ENCODE results near the gene TAF4.
A peak's percentile ranks its signal among the peaks of the same experiment; 100 is the strongest.

The TAF4 gene

DNA sequence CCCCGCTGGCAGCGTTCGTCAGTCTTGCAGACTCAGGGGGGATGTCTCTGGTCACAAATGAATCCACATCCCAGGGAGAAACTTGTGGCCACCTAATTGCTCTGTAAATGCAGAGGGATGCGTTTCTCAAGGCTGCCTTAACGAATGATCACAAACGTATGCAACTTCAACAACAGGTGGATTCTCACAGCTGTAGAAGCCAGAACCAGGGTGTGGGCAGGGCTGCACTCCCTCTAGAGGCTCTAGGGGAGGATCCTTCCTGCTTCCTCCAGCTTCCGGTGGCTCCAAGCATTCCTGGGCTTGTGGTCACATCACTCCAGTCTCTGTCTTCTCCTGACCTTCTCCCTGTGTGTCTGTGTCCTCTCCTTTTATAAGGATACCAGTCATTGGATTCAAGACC is 3.3 kb upstream of the TAF4 start (continued):
- no peak for TF ChIP-seq ESRRG (CRISPR knock-in tag; IDR thresholded peaks at IDR 0.05)
- TF ChIP-seq ARNTL (CRISPR knock-in tag; IDR thresholded peaks at IDR 0.05; ENCODE audit: borderline replicate concordance, low read depth), result no peak
- no peak for TF ChIP-seq ZNF8 (CRISPR knock-in tag; IDR thresholded peaks at IDR 0.05)
- no peak for TF ChIP-seq ZFP30 (CRISPR knock-in tag; IDR thresholded peaks at IDR 0.05)

GRCh38 chr20:62067547-62068260 is 2.0 kb upstream of the TAF4 start:
- no peak for ATAC-seq
- TF ChIP-seq CSDC2 (CRISPR knock-in tag; IDR thresholded peaks at IDR 0.05), result no peak

- TF ChIP-seq CREB5 (CRISPR knock-in tag; IDR thresholded peaks at IDR 0.05; ENCODE audit: low read depth) (no peak), ZNF8 (CRISPR knock-in tag; IDR thresholded peaks at IDR 0.05) (no peak), PPARA (CRISPR knock-in tag; IDR thresholded peaks at IDR 0.05; ENCODE audit: borderline replicate concordance) (no peak), RARB (CRISPR knock-in tag; IDR thresholded peaks at IDR 0.05) (no peak), TOX (CRISPR knock-in tag; IDR thresholded peaks at IDR 0.05; ENCODE audit: borderline replicate concordance) (no peak), ZNF565 (CRISPR knock-in tag; conservative IDR thresholded peaks at IDR 0.05; ENCODE audit: low read depth) (no peak)
- no peak for ATAC-seq
Observed at GRCh38 chr20:62066983-62067433, 1.3 kb upstream of the TAF4 start.

DNA sequence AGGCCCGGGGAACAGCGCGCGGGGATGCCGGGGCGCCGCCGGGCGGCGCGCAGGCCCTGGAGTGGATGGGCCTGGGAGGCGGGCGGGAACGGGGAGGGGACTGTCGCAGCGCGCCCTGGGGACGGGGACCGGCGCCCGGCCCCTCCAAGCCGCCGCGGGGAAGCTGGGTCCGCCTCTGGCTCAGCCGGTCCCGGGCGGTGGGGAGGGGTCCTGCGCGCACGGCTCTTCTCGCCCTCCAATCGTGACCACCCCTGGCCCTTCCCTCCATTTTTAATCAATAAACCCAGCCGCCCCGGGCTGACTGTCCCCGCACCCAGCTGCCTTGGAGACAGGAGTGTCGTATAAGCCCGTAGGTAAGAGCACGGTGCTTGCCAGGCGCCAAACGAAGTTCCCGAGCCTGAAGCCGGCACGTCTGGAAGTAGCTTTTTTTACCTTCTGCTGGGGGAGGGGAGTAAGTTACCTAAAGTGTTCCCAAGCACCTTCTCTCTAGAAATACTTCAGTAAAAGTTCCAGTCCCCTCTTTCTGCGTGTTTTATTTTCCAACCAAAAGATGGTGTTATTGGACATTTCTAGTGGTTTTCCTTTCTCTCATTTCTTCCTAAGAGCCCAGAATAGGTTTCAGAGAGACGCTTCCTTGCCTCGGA is 780 bp upstream of the TAF4 start:
- peak; percentile 59 for ATAC-seq
- no peak for TF ChIP-seq ISL1 (CRISPR knock-in tag; IDR thresholded peaks at IDR 0.05)
- TF ChIP-seq, protein P1, sequence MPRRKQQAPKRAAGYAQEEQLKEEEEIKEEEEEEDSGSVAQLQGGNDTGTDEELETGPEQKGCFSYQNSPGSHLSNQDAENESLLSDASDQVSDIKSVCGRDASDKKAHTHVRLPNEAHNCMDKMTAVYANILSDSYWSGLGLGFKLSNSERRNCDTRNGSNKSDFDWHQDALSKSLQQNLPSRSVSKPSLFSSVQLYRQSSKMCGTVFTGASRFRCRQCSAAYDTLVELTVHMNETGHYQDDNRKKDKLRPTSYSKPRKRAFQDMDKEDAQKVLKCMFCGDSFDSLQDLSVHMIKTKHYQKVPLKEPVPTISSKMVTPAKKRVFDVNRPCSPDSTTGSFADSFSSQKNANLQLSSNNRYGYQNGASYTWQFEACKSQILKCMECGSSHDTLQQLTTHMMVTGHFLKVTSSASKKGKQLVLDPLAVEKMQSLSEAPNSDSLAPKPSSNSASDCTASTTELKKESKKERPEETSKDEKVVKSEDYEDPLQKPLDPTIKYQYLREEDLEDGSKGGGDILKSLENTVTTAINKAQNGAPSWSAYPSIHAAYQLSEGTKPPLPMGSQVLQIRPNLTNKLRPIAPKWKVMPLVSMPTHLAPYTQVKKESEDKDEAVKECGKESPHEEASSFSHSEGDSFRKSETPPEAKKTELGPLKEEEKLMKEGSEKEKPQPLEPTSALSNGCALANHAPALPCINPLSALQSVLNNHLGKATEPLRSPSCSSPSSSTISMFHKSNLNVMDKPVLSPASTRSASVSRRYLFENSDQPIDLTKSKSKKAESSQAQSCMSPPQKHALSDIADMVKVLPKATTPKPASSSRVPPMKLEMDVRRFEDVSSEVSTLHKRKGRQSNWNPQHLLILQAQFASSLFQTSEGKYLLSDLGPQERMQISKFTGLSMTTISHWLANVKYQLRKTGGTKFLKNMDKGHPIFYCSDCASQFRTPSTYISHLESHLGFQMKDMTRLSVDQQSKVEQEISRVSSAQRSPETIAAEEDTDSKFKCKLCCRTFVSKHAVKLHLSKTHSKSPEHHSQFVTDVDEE (CRISPR knock-in tag; IDR thresholded peaks at IDR 0.05), result no peak
- no peak for TF ChIP-seq ZNF70 (CRISPR knock-in tag; IDR thresholded peaks at IDR 0.05)
- TF ChIP-seq GLIS3 (CRISPR knock-in tag; IDR thresholded peaks at IDR 0.05), result no peak
- no peak for TF ChIP-seq CSRNP3 (CRISPR knock-in tag; IDR thresholded peaks at IDR 0.05)

DNA sequence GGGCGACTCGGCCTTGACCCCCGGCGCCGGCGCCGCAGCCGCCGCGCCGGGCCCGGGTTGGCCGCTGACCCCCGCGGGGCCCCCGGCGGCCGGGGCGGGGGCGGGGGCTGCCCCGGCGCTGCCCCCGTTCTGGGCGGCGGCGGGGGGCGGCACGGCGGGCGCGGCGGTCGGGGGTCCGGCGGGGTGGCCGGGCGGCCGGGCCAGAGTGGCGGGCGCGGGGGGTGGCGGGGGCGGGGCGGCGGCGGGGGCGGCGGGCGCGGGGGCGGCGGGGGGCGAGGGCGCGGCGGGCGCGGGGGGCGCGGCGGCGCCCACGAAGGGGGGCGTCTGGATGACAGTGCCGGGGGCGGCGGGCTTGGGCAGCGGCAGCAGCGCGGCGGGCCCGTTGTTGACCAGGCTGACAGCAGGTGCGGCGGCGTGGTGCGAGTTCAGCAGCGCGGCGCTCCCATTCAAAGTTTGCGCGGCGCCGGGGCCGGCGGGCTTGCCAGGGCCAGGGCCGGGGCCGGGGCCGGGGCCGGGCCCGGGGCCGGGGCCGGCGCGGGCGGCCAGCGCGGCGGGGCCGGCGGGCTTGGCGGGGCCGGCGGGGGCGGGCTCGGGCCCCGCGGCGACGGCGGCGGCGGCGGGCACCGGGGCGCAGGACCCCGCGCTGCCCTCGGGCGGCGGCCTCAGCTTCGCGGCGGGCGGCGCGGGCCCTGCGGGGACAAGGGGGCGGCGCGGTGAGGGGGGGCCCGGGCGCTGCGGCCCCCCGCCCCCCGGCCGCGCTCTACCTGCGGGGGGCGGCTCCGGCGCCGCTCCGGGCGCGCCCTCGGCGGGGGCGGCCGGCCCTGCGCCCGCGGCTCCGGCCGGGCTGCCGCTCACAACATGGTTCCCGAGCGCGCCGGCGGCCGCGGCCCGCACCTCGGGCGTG is 659 bp downstream of the TAF4 start:
- peak; percentile 4; the same call in 1 of the 3 replicates for ATAC-seq
- TF ChIP-seq BACH2 (CRISPR knock-in tag; IDR thresholded peaks at IDR 0.05; ENCODE audit: borderline replicate concordance) (no peak), TOX (CRISPR knock-in tag; IDR thresholded peaks at IDR 0.05; ENCODE audit: borderline replicate concordance) (no peak), GLIS3 (CRISPR knock-in tag; IDR thresholded peaks at IDR 0.05) (no peak), ARNTL (CRISPR knock-in tag; IDR thresholded peaks at IDR 0.05; ENCODE audit: borderline replicate concordance, low read depth) (no peak), ESRRG (CRISPR knock-in tag; IDR thresholded peaks at IDR 0.05) (no peak), ZC3H10 (CRISPR knock-in tag; IDR thresholded peaks at IDR 0.05) (no peak), ZNF565 (CRISPR knock-in tag; conservative IDR thresholded peaks at IDR 0.05; ENCODE audit: low read depth) (no peak), ZFP3 (CRISPR knock-in tag; IDR thresholded peaks at IDR 0.05) (no peak), CREB5 (CRISPR knock-in tag; IDR thresholded peaks at IDR 0.05; ENCODE audit: low read depth) (no peak), SNAI2 (CRISPR knock-in tag; IDR thresholded peaks at IDR 0.05) (no peak), ZNF70 (CRISPR knock-in tag; IDR thresholded peaks at IDR 0.05) (no peak)
- TF ChIP-seq, protein P2, sequence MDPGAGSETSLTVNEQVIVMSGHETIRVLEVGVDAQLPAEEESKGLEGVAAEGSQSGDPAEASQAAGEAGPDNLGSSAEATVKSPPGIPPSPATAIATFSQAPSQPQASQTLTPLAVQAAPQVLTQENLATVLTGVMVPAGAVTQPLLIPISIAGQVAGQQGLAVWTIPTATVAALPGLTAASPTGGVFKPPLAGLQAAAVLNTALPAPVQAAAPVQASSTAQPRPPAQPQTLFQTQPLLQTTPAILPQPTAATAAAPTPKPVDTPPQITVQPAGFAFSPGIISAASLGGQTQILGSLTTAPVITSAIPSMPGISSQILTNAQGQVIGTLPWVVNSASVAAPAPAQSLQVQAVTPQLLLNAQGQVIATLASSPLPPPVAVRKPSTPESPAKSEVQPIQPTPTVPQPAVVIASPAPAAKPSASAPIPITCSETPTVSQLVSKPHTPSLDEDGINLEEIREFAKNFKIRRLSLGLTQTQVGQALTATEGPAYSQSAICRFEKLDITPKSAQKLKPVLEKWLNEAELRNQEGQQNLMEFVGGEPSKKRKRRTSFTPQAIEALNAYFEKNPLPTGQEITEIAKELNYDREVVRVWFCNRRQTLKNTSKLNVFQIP (CRISPR knock-in tag; IDR thresholded peaks at IDR 0.05; ENCODE audit: borderline replicate concordance, low read depth), result no peak
- TF ChIP-seq, protein P1 (CRISPR knock-in tag; IDR thresholded peaks at IDR 0.05), result no peak
